HG03521 (cell line): Measurements from ENCODE around the gene DEAF1.

Experiments used
- ATAC-seq: cut with Tn5 transposase; IDR thresholded peaks from one replicate; pipeline ENCODE4 v1.9.1; 2021; ENCODE audit warnings: mild to moderate bottlenecking, moderate library complexity; ENCODE audit not compliant: unreplicated experiment

The DEAF1 gene

GRCh38 chr11:613369-613968 is 81.6 kb downstream of the DEAF1 start:
- no peak for ATAC-seq

- ATAC-seq = no peak
These were observed 82.1 kb downstream of the DEAF1 start for GRCh38 chr11:612961-613300.

- ATAC-seq = no peak
These were observed 82.6 kb downstream of the DEAF1 start for GRCh38 chr11:612201-612960.

GRCh38 chr11:611001-611996 is 83.7 kb downstream of the DEAF1 start:
- ATAC-seq = no peak

- no peak for ATAC-seq
These were observed 84.7 kb downstream of the DEAF1 start for GRCh38 chr11:610146-610801.

GRCh38 chr11:609341-609811 is 85.6 kb downstream of the DEAF1 start:
- ATAC-seq = no peak

- no peak for ATAC-seq
These were observed 86.2 kb downstream of the DEAF1 start for GRCh38 chr11:608791-609251.

GRCh38 chr11:607971-608659 is 86.9 kb downstream of the DEAF1 start:
- ATAC-seq = no peak

GRCh38 chr11:607020-607780 is 87.8 kb downstream of the DEAF1 start:
- ATAC-seq = no peak

- ATAC-seq = no peak
These were observed 88.8 kb downstream of the DEAF1 start for GRCh38 chr11:606245-606644.

- no peak for ATAC-seq
These were observed 89.5 kb downstream of the DEAF1 start for GRCh38 chr11:605286-606129.

- no peak for ATAC-seq
These were observed 91.9 kb downstream of the DEAF1 start for GRCh38 chr11:603154-603553.

- no peak for ATAC-seq
These were observed 93.3 kb downstream of the DEAF1 start for GRCh38 chr11:601573-602245.

GRCh38 chr11:598005-598680 is 96.9 kb downstream of the DEAF1 start:
- no peak for ATAC-seq

- ATAC-seq = no peak
These were observed 97.8 kb downstream of the DEAF1 start for GRCh38 chr11:597166-597725.

- no peak for ATAC-seq
These were observed 98.6 kb downstream of the DEAF1 start for GRCh38 chr11:596374-596773.

- ATAC-seq = no peak
These were observed 99.6 kb downstream of the DEAF1 start for GRCh38 chr11:595400-595799.
